HEK293 (cell line): ENCODE measurements around the gene EIF3F.

Source experiments
- BCL11B ChIP-seq: fragments of 450-650 bp; formaldehyde crosslinking; IDR thresholded peaks from 2 replicates; pipeline ENCODE4 v1.5.1; 2016; ENCODE audit warnings: low read depth, missing biosample characterization, missing genetic modification characterization
- BCL6B ChIP-seq: fragments of 450-650 bp; formaldehyde crosslinking; IDR thresholded peaks from 2 replicates; pipeline ENCODE4 v1.5.1; 2017; ENCODE audit warnings: missing biosample characterization, missing genetic modification characterization
- GLIS2 ChIP-seq: fragments of 450-650 bp; formaldehyde crosslinking; IDR thresholded peaks from 2 replicates; pipeline ENCODE4 v1.5.1; 2016; ENCODE audit warnings: missing biosample characterization, missing genetic modification characterization
- KLF16 ChIP-seq: fragments of 450-650 bp; formaldehyde crosslinking; IDR thresholded peaks from 2 replicates; pipeline ENCODE4 v1.5.1; 2017; ENCODE audit warnings: missing biosample characterization, missing genetic modification characterization
- SCRT2 ChIP-seq: fragments of 450-650 bp; formaldehyde crosslinking; IDR thresholded peaks from 2 replicates; pipeline ENCODE4 v1.5.1; 2016; ENCODE audit warnings: missing biosample characterization, missing genetic modification characterization
- SP2 ChIP-seq: fragments of 450-650 bp; formaldehyde crosslinking; IDR thresholded peaks from 2 replicates; pipeline ENCODE4 v1.5.1; 2016; ENCODE audit warnings: missing biosample characterization, missing genetic modification characterization
- SP3 ChIP-seq: fragments of 450-650 bp; formaldehyde crosslinking; IDR thresholded peaks from 2 replicates; pipeline ENCODE4 v1.5.1; 2016; ENCODE audit warnings: missing biosample characterization, missing genetic modification characterization
- ZEB2 ChIP-seq: fragments of 450-650 bp; formaldehyde crosslinking; IDR thresholded peaks from 2 replicates; pipeline ENCODE4 v1.5.1; 2016; ENCODE audit warnings: missing biosample characterization, missing genetic modification characterization
- ZFP41 ChIP-seq: fragments of 450-650 bp; formaldehyde crosslinking; IDR thresholded peaks from 2 replicates; pipeline ENCODE4 v1.5.1; 2016; ENCODE audit warnings: missing biosample characterization, missing genetic modification characterization, borderline replicate concordance
- ZNF10 ChIP-seq: fragments of 450-650 bp; formaldehyde crosslinking; IDR thresholded peaks from 2 replicates; pipeline ENCODE4 v1.5.1; 2017; ENCODE audit warnings: missing biosample characterization, missing genetic modification characterization
- ZNF2 ChIP-seq: fragments of 450-650 bp; formaldehyde crosslinking; IDR thresholded peaks from 2 replicates; pipeline ENCODE4 v1.5.1; 2016; ENCODE audit warnings: missing biosample characterization, missing genetic modification characterization
- ZNF202 ChIP-seq: fragments of 450-650 bp; formaldehyde crosslinking; IDR thresholded peaks from 2 replicates; pipeline ENCODE4 v1.5.1; 2016; ENCODE audit warnings: missing biosample characterization, missing genetic modification characterization, borderline replicate concordance
- ZNF248 ChIP-seq: fragments of 450-650 bp; formaldehyde crosslinking; IDR thresholded peaks from 2 replicates; pipeline ENCODE4 v1.5.1; 2017; ENCODE audit warnings: missing biosample characterization, missing genetic modification characterization
- ZNF398 ChIP-seq: fragments of 450-650 bp; formaldehyde crosslinking; IDR thresholded peaks from 2 replicates; pipeline ENCODE4 v1.5.1; 2017; ENCODE audit warnings: missing biosample characterization, missing genetic modification characterization
- ZNF48 ChIP-seq: fragments of 450-650 bp; formaldehyde crosslinking; IDR thresholded peaks from 2 replicates; pipeline ENCODE4 v1.5.1; 2016; ENCODE audit warnings: missing biosample characterization, missing genetic modification characterization
- ZNF521 ChIP-seq: fragments of 450-650 bp; formaldehyde crosslinking; IDR thresholded peaks from 2 replicates; pipeline ENCODE4 v1.5.1; 2017; ENCODE audit warnings: missing biosample characterization, mild to moderate bottlenecking, missing genetic modification characterization
- ZNF530 ChIP-seq: fragments of 450-650 bp; formaldehyde crosslinking; IDR thresholded peaks from 2 replicates; pipeline ENCODE4 v1.5.1; 2016; ENCODE audit warnings: low read depth, missing biosample characterization, missing genetic modification characterization
- ZNF571 ChIP-seq: fragments of 450-650 bp; formaldehyde crosslinking; IDR thresholded peaks from 2 replicates; pipeline ENCODE4 v1.5.0; 2017; ENCODE audit warnings: missing biosample characterization, missing genetic modification characterization
- ZNF660 ChIP-seq: fragments of 450-650 bp; IDR thresholded peaks from 2 replicates; pipeline ENCODE4 v1.5.1; 2018; ENCODE audit warnings: missing biosample characterization, mild to moderate bottlenecking, missing genetic modification characterization
- ZNF747 ChIP-seq: fragments of 450-650 bp; formaldehyde crosslinking; IDR thresholded peaks from 2 replicates; pipeline ENCODE4 v1.5.1; 2016; ENCODE audit warnings: missing biosample characterization, missing genetic modification characterization
- TF ChIP-seq, protein P1 (sequence below): fragments of 450-650 bp; formaldehyde crosslinking; IDR thresholded peaks from 2 replicates; pipeline ENCODE4; 2016; ENCODE audit warnings: missing biosample characterization, missing genetic modification characterization
- TF ChIP-seq, protein P2 (sequence below): fragments of 450-650 bp; formaldehyde crosslinking; IDR thresholded peaks from 2 replicates; pipeline ENCODE4 v1.5.1; 2016; ENCODE audit warnings: missing biosample characterization, missing genetic modification characterization
- TF ChIP-seq, protein P3 (sequence below): fragments of 450-650 bp; formaldehyde crosslinking; IDR thresholded peaks from 2 replicates; pipeline ENCODE4 v1.5.1; 2016; ENCODE audit warnings: missing biosample characterization, missing genetic modification characterization
- TF ChIP-seq, protein P4 (sequence below): fragments of 450-650 bp; formaldehyde crosslinking; IDR thresholded peaks from 2 replicates; pipeline ENCODE4 v1.5.1; 2016; ENCODE audit warnings: missing biosample characterization, missing genetic modification characterization

Gene EIF3F

GRCh38 chr11:7986768-7987559 lies at the start of gene EIF3F (continued):
- TF ChIP-seq ZNF10 (tag by site-specific recombination) (no peak), ZNF660 (tag by site-specific recombination) (peak; percentile 98), ZNF530 (tag by site-specific recombination) (no peak), ZNF521 (tag by site-specific recombination) (no peak), ZNF248 (tag by site-specific recombination) (no peak), BCL6B (tag by site-specific recombination) (no peak), ZNF48 (tag by site-specific recombination) (no peak), ZNF398 (tag by site-specific recombination) (peak; percentile 73), GLIS2 (no peak), ZNF571 (tag by site-specific recombination) (no peak), ZNF202 (no peak), ZFP41 (tag by site-specific recombination) (no peak), SP2 (tag by site-specific recombination) (peak; percentile 91), ZNF2 (no peak; the same call in none of the 2 replicates), ZEB2 (tag by site-specific recombination) (peak; percentile 67; the same call in 1 of the 2 replicates), SCRT2 (no peak), KLF16 (peak; percentile 85), ZNF747 (no peak), BCL11B (tag by site-specific recombination) (no peak), SP3 (tag by site-specific recombination) (peak; percentile 69)
- TF ChIP-seq, protein P1, sequence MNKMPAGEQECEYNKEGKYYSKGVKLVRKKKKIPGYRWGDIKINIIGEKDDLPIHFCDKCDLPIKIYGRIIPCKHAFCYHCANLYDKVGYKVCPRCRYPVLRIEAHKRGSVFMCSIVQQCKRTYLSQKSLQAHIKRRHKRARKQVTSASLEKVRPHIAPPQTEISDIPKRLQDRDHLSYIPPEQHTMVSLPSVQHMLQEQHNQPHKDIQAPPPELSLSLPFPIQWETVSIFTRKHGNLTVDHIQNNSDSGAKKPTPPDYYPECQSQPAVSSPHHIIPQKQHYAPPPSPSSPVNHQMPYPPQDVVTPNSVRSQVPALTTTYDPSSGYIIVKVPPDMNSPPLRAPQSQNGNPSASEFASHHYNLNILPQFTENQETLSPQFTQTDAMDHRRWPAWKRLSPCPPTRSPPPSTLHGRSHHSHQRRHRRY, result no peak
- TF ChIP-seq, protein P2, sequence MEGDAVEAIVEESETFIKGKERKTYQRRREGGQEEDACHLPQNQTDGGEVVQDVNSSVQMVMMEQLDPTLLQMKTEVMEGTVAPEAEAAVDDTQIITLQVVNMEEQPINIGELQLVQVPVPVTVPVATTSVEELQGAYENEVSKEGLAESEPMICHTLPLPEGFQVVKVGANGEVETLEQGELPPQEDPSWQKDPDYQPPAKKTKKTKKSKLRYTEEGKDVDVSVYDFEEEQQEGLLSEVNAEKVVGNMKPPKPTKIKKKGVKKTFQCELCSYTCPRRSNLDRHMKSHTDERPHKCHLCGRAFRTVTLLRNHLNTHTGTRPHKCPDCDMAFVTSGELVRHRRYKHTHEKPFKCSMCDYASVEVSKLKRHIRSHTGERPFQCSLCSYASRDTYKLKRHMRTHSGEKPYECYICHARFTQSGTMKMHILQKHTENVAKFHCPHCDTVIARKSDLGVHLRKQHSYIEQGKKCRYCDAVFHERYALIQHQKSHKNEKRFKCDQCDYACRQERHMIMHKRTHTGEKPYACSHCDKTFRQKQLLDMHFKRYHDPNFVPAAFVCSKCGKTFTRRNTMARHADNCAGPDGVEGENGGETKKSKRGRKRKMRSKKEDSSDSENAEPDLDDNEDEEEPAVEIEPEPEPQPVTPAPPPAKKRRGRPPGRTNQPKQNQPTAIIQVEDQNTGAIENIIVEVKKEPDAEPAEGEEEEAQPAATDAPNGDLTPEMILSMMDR, result peak; percentile 78
- TF ChIP-seq, protein P3, sequence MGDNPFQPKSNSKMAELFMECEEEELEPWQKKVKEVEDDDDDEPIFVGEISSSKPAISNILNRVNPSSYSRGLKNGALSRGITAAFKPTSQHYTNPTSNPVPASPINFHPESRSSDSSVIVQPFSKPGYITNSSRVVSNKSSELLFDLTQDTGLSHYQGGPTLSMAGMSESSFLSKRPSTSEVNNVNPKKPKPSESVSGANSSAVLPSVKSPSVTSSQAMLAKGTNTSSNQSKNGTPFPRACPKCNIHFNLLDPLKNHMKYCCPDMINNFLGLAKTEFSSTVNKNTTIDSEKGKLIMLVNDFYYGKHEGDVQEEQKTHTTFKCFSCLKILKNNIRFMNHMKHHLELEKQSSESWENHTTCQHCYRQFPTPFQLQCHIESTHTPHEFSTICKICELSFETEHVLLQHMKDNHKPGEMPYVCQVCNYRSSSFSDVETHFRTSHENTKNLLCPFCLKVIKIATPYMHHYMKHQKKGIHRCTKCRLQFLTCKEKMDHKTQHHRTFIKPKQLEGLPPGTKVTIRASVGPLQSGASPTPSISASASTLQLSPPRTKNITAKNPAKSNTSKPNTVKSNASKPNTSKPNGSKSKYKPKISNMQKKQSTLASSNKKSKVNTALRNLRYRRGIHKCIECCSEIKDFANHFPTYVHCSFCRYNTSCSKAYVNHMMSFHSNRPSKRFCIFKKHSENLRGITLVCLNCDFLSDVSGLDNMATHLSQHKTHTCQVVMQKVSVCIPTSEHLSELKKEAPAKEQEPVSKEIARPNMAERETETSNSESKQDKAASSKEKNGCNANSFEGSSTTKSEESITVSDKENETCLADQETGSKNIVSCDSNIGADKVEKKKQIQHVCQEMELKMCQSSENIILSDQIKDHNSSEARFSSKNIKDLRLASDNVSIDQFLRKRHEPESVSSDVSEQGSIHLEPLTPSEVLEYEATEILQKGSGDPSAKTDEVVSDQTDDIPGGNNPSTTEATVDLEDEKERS, result no peak
- TF ChIP-seq, protein P4, sequence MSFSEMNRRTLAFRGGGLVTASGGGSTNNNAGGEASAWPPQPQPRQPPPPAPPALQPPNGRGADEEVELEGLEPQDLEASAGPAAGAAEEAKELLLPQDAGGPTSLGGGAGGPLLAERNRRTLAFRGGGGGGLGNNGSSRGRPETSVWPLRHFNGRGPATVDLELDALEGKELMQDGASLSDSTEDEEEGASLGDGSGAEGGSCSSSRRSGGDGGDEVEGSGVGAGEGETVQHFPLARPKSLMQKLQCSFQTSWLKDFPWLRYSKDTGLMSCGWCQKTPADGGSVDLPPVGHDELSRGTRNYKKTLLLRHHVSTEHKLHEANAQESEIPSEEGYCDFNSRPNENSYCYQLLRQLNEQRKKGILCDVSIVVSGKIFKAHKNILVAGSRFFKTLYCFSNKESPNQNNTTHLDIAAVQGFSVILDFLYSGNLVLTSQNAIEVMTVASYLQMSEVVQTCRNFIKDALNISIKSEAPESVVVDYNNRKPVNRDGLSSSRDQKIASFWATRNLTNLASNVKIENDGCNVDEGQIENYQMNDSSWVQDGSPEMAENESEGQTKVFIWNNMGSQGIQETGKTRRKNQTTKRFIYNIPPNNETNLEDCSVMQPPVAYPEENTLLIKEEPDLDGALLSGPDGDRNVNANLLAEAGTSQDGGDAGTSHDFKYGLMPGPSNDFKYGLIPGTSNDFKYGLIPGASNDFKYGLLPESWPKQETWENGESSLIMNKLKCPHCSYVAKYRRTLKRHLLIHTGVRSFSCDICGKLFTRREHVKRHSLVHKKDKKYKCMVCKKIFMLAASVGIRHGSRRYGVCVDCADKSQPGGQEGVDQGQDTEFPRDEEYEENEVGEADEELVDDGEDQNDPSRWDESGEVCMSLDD, result no peak
